Cerebellar nuclear complex (tissue), 1 donor: ENCODE data around the gene TUFT1.
"Not testable (repeated sequence)": the region's sequence is repeated elsewhere in the genome, so short reads cannot be mapped to it uniquely, and the experiment has no call there.

Experiments used
- DNase-seq, 2 experiments: peaks; one replicate each; lab custom pipeline; 2025; lab: John Stamatoyannopoulos, UW

The TUFT1 gene

GRCh38 chr1:151512326-151512725 is 27.8 kb upstream of the TUFT1 start:
- no peak for DNase-seq

GRCh38 chr1:151512801-151513625 is 27.1 kb upstream of the TUFT1 start:
- no peak for DNase-seq

GRCh38 chr1:151513626-151514121 is 26.4 kb upstream of the TUFT1 start:
- no peak for DNase-seq

- no peak for DNase-seq
Measured at GRCh38 chr1:151514366-151514765, 25.7 kb upstream of the TUFT1 start.

GRCh38 chr1:151515265-151515664 is 24.8 kb upstream of the TUFT1 start:
- DNase-seq = no peak

GRCh38 chr1:151516031-151516511 is 24.0 kb upstream of the TUFT1 start:
- DNase-seq = no peak

GRCh38 chr1:151518431-151518830 is 21.7 kb upstream of the TUFT1 start:
- no peak for DNase-seq

GRCh38 chr1:151518936-151519335 is 21.2 kb upstream of the TUFT1 start:
- no peak for DNase-seq

GRCh38 chr1:151519667-151520066 is 20.4 kb upstream of the TUFT1 start:
- DNase-seq = no peak

- no peak for DNase-seq
Measured at GRCh38 chr1:151520359-151520758, 19.8 kb upstream of the TUFT1 start.

- not testable (repeated sequence) for DNase-seq
Measured at GRCh38 chr1:151522427-151522826, 17.7 kb upstream of the TUFT1 start.

- no peak for DNase-seq
Measured at GRCh38 chr1:151523326-151523725, 16.8 kb upstream of the TUFT1 start.

GRCh38 chr1:151524736-151525135 is 15.4 kb upstream of the TUFT1 start:
- no peak for DNase-seq

- DNase-seq = no peak
Measured at GRCh38 chr1:151526735-151527525, 13.2 kb upstream of the TUFT1 start.

- DNase-seq = no peak
Measured at GRCh38 chr1:151529211-151529702, 10.9 kb upstream of the TUFT1 start.

GRCh38 chr1:151529781-151530180 is 10.3 kb upstream of the TUFT1 start:
- no peak for DNase-seq

- DNase-seq = no peak
Measured at GRCh38 chr1:151530461-151530860, 9.6 kb upstream of the TUFT1 start.

GRCh38 chr1:151533870-151534269 is 6.2 kb upstream of the TUFT1 start:
- DNase-seq = no peak

- no peak for DNase-seq
Measured at GRCh38 chr1:151534662-151535278, 5.3 kb upstream of the TUFT1 start.

GRCh38 chr1:151535326-151536271 is 4.5 kb upstream of the TUFT1 start:
- DNase-seq = no peak

GRCh38 chr1:151536499-151536898 is 3.6 kb upstream of the TUFT1 start:
- no peak for DNase-seq
